ENCODE data around the gene TENM4. TPM values are rescaled to one million over a fixed set of nuclear protein-coding genes. Genes with fewer than 3 reads are reported as not detected.

Gene TENM4
- total and polyA plus RNA-seq, 2 donors: 1.5 to 27.8 TPM

DNA sequence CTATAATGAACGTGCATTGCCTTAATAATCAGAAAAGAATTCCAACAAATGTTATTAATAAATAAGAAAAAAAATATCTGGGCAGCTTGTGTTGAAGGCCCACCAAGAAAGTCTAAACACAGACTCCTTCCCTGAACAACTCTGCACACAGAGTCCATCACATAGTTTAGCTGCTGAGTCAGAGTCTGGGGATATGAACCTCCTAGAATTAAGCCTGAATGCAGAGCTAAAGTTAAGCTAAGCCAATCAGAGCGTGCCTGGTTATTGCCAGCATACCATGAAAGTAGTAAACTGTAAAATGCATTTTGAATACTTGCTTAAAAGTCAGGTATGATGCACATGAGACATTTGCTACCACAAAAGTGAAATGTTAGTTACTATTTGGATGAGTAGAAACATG is 25.6 kb upstream of the TENM4 start:
- Histone ChIP-seq H3K4me1 (ENCODE audit: insufficient read depth) (no peaks in the 10 kb centered on the region), H3K36me3 (ENCODE audit: insufficient read depth) (no peaks in the 10 kb centered on the region), H3K27ac (ENCODE audit: low read depth) (no peak overlapping the region), H3K4me3 (ENCODE audit: low read depth, low read length) (no peak overlapping the region)
- 22% methylated on average over 2 of the region's 2 CpGs for WGBS
- DNase-seq (ENCODE audit: extremely low spot score): no peak

DNA sequence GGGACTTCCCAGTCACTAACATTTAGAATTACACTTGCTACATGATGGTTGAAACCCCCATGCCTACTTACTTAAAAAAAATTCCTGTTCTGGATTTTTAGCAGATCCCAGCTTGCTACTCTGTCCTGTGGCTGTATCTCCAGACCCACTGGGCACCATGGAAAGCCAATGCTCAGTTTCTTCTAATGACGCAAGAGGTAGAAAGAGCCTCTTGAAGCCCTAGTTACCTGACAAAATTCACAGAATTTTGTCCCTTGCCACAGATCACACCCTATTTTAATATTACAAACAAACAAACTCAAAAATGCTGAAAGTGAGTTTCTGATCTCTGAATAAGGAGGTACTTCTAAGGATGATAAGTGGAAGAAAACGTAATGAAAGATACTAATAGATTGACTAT is 24.3 kb upstream of the TENM4 start:
- Histone ChIP-seq H3K4me3 (ENCODE audit: low read depth, low read length) (no peak overlapping the region), H3K36me3 (ENCODE audit: insufficient read depth) (no peaks in the 10 kb centered on the region), H3K27ac (ENCODE audit: low read depth) (no peak overlapping the region), H3K4me1 (ENCODE audit: insufficient read depth) (no peaks in the 10 kb centered on the region)
- no peak for DNase-seq (ENCODE audit: extremely low spot score)
- WGBS: 95% methylated on average over 2 of the region's 2 CpGs

DNA sequence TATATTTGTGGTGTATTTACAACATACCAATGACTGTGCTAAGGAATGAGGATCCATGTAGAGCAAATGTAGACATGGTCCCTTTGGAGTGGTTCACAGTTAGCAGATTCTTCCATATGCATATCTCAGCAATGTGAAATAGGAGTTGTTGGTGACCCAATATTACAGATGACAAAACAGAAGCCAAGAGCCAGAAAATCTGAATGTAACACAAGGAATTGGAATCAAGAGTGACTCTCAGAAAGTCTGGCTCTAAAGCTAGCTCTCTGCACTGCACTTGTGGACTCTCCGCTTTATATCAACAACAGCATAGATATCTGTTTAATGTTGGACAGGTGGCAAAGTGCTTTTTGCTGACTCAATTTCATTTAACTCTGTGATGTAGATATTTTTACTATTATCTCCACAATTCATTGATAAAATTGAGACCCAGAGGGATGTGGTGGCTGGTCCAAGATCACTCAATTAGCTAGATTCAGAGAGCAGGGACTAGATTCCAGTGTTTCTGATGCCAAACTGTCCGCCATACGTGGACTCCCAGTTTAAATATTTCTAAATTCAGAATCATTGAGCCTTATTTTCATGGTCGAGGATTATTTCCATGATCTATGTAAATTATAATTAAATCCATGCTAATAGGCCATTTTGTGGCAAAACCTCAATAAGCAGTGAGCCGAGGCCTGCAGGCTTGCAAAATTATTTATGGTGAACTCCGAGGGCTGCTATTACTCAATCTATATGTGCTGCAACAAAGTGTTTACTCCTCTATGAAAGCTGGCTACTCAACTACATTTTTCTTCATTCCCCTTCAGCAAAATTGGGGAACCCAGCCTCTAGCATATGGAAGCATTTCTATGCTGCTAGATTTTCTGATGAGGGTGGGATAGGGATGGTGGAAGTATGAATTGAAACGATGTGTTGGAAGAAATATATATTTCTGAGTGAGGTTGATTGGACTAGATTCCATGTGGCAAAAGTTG is 21.1 kb upstream of the TENM4 start:
- Histone ChIP-seq H3K36me3 (ENCODE audit: insufficient read depth) (no peaks in the 10 kb centered on the region), H3K27ac (ENCODE audit: low read depth) (no peak overlapping the region), H3K4me1 (ENCODE audit: insufficient read depth) (no peaks in the 10 kb centered on the region), H3K4me3 (ENCODE audit: low read depth, low read length) (no peak overlapping the region)
- DNase-seq (ENCODE audit: extremely low spot score): no peak
- WGBS: 90% methylated on average over 7 of the region's 7 CpGs

DNA sequence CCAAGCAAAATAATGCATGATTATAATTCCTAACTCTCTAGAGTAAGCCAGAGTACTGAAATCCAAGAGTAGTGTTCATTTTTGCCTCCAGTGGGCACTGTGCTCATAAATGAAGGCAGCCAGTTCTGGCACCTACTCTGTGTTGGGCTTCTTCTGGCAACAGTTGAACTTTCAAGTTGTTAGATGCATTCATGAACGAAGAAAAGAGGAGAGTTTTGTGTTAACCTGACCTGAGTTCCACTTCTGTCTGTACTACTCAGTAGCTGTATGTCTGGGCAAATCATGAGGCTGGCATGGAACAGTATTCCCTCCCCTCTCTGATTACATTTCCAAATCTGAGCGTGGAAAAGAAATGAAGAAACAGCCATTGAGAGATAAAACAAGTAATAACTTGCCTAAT is 20.3 kb upstream of the TENM4 start:
- H3K4me3 ChIP-seq (ENCODE audit: low read depth, low read length): no peak overlapping the region
- no peak overlapping the region for H3K27ac ChIP-seq (ENCODE audit: low read depth)
- no peak for DNase-seq (ENCODE audit: extremely low spot score)
- H3K4me1 ChIP-seq (ENCODE audit: insufficient read depth): no peaks in the 10 kb centered on the region
- WGBS: 36% methylated on average over 2 of the region's 2 CpGs
- H3K36me3 ChIP-seq (ENCODE audit: insufficient read depth): no peaks in the 10 kb centered on the region

DNA sequence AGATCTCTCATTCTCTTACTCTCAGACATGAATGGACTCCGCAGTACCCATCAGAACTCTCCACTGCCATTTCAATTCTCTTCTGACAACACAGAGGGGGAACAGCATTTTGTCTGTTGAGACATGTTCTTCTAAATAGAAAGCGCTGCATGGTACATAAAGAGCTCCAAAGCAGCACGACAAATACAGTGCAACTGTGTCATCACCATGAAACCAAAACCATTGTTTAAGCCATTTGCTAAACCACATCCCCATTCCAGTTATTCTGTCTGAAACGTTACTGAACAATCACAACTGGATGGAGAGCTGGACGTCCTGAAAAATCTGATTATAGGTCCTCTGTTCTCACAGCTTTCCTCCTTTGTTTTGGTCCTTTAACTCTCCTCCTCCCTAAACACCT is 17.9 kb upstream of the TENM4 start:
- no peak for DNase-seq (ENCODE audit: extremely low spot score)
- H3K27ac ChIP-seq (ENCODE audit: low read depth): no peak overlapping the region
- 86% methylated on average over 5 of the region's 5 CpGs for WGBS

DNA sequence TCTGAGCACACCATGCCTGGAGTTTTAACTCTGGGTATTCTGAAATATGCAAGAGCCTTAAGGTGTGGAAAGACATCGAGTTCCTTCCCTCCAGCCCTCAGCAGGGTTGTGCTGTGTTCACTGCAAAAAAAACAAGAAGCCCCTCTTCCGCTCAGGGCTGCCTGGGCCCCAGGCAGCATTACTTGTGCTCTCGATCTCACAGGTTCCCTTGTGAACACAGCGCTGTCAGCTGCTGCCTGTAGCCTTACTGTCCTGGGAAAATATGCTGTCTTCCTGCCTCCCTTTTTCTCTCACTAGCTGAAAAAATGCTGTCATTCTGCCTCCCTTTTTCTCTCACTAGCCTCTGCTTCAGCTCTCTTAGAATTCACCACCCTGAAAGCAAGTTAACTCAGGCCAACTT is 15.7 kb upstream of the TENM4 start:
- no peaks in the 10 kb centered on the region for H3K36me3 ChIP-seq (ENCODE audit: insufficient read depth)
- H3K27ac ChIP-seq (ENCODE audit: low read depth): no peak overlapping the region
- H3K4me3 ChIP-seq (ENCODE audit: low read depth, low read length): no peak overlapping the region
- no peak for DNase-seq (ENCODE audit: extremely low spot score)
- 52% methylated on average over 4 of the region's 4 CpGs for WGBS
- H3K4me1 ChIP-seq (ENCODE audit: insufficient read depth): no peaks in the 10 kb centered on the region

More for the DNA sequence above, 17.9 kb upstream of the TENM4 start:
- Histone ChIP-seq H3K4me3 (ENCODE audit: low read depth, low read length) (no peak overlapping the region), H3K36me3 (ENCODE audit: insufficient read depth) (no peaks in the 10 kb centered on the region), H3K4me1 (ENCODE audit: insufficient read depth) (no peaks in the 10 kb centered on the region)

DNA sequence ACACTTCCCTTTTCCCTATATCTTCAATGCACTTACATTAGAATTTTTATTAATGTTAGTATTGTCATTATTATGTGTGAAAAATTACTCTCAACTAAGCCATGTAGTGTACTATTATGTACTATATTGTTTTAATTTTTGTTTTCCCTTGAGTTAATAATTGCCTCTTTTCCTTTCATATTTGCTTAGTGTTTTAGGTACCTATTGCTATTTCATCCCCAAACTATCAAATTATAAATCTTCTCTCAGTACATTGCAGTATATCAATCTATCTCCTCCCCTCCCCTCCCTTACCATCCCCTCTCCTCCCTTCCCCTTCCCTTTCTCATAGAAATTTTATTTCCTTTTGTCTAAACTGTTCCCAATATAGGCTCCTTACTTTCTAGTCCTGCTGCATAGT is 12.8 kb upstream of the TENM4 start:
- H3K36me3 ChIP-seq (ENCODE audit: insufficient read depth): no peaks in the 10 kb centered on the region
- no peak overlapping the region for H3K4me3 ChIP-seq (ENCODE audit: low read depth, low read length)
- DNase-seq (ENCODE audit: extremely low spot score): no peak
- no peak overlapping the region for H3K27ac ChIP-seq (ENCODE audit: low read depth)
- H3K4me1 ChIP-seq (ENCODE audit: insufficient read depth): no peaks in the 10 kb centered on the region

DNA sequence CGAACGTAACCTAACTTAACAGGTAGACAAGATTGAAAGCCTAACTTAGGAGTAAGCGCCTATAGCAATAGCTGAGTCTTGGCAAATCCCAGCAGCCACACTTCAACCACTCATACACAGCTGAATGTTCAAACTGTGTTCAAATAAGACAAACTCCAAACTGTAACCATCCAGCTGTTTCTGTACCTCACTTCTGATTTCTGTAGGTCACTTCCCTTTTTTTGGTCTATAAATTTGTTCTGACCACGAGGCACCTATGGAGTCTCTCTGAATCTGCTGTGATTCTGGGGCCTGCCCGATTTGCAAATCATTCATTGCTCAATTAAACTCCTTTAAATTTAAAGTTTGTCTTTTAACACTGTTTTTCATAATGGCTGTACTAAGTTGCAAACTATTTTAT is 8.2 kb upstream of the TENM4 start:
- no peak for DNase-seq (ENCODE audit: extremely low spot score)
- Histone ChIP-seq H3K27ac (ENCODE audit: low read depth) (no peak overlapping the region), H3K4me1 (ENCODE audit: insufficient read depth) (no peaks in the 10 kb centered on the region), H3K4me3 (ENCODE audit: low read depth, low read length) (no peak overlapping the region), H3K36me3 (ENCODE audit: insufficient read depth) (no peaks in the 10 kb centered on the region)
- 89% methylated on average over 5 of the region's 5 CpGs for WGBS

DNA sequence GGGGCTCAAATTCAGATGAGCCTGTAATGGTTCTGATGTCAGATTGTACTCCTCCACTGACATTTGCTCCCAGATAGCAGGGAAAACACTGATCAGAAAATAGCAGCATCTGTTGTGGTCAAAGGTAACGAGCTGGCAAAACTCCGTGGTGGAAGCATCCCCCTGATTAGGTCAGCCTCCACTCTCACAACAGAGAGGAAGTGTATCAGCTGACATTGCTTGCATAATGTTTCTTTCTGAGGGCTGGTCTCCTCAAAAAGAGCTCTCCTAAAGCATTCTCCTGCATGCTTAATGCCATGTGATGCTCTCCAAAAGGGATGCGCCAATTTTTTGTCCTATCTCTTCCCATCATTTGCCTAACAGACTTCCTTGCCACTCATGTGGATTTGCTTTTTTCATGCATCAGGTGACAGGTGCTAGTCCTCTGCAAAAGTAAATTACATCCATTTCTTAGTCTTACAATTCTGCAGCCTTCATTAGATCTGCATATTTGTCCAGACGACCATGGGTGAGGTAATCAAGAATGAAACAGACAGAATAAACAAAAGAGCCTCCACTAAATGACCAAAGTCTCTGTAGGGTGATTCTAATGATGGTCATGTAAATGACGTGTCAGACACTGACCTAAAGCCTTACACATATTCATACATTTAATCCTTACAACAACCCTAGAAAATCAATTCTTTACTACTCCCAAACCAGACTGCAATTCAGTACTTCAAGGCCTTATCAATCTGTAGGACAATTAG is 6.4 kb upstream of the TENM4 start:
- Histone ChIP-seq H3K27ac (ENCODE audit: low read depth) (no peak overlapping the region), H3K4me3 (ENCODE audit: low read depth, low read length) (no peak overlapping the region), H3K4me1 (ENCODE audit: insufficient read depth) (no peaks in the 10 kb centered on the region), H3K36me3 (ENCODE audit: insufficient read depth) (no peaks in the 10 kb centered on the region)
- WGBS: 57% methylated on average over 5 of the region's 5 CpGs
- DNase-seq (ENCODE audit: extremely low spot score): no peak

DNA sequence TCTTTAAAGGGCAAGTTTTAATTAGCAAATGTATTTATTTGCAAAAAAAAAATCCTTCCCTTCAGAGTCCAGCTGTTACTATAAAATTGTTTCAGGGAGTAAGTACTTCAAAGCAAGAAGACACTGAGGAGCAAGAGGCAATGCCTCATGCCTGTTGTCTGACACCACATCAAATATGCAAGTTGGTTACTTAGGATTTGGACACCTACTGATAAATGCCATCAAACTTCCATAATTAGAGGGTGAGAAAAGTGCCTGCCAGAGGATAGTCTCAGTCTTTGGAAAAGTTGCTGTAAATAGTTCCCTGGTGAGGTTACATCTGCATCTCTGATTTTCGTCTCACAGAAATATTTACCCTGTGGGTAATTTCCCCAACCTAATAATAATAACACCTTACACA is 4.1 kb upstream of the TENM4 start:
- WGBS: 75% methylated on average over 1 of the region's 1 CpG
- Histone ChIP-seq H3K36me3 (ENCODE audit: insufficient read depth) (no peaks in the 10 kb centered on the region), H3K27ac (ENCODE audit: low read depth) (no peak overlapping the region), H3K4me3 (ENCODE audit: low read depth, low read length) (no peak overlapping the region), H3K4me1 (ENCODE audit: insufficient read depth) (no peaks in the 10 kb centered on the region)
- DNase-seq (ENCODE audit: extremely low spot score): no peak

DNA sequence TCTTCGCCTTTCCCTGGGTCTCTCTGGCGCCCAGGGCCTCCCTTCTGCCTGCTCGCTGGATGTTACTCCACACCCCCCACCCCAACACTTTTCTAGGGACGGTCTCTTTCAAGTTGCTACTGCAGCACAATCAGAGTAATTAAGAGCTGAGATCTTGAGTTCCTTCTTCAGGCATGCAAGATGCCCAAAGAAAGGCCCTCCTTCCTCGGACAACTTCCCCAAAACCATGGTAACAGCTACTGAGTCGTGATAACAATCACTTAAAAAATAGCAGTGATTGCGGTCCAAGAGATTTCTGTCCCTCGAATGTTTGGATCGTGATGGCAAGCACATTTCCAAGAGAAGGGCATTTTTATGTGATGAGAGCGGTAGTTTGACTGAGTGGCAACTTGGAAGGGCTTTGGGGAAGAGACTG is 638 bp upstream of the TENM4 start:
- 34% methylated on average over 10 of the region's 10 CpGs for WGBS
- H3K4me3 ChIP-seq (ENCODE audit: low read depth, low read length): no peak overlapping the region
- no peak overlapping the region for H3K27ac ChIP-seq (ENCODE audit: low read depth)
- H3K4me1 ChIP-seq (ENCODE audit: insufficient read depth): no peaks in the 10 kb centered on the region
- H3K36me3 ChIP-seq (ENCODE audit: insufficient read depth): no peaks in the 10 kb centered on the region
- DNase-seq (ENCODE audit: extremely low spot score): no peak

DNA sequence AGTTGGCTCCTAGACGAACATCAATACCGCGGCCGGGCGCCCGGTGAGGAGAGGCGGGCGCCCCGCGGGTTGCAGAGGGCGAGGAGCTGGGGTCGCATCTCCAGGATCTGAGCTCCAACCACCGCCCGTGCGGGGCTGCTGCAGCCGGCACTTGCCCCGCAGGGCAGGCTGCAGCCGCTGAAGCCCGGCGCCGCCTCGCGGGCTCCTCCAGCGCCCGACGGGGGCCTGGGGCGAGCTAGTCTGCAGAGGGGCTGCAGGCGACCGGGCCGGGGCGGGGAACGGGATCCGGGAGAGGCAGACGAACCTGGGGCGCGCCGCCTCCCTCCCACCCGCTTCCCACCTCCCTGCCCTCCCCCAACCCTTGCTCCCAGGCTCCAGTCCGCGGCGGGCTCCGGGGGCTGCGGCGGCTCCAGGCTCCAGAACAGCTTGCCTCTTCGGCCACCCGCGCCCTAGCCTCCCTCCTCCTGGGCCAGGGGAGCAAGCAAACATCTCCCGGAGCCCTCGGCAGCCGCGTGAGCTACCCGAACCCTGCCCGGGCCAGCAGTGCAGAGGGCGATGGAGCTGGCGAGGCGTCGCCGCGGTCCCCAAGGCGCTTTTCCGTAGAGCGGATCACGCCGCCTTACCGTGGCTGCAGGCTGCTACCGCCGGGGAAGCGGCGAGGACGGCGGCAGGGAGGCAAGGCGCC is 802 bp downstream of the TENM4 start:
- Histone ChIP-seq H3K27ac (ENCODE audit: low read depth) (no peak overlapping the region), H3K4me1 (ENCODE audit: insufficient read depth) (no peaks in the 10 kb centered on the region), H3K4me3 (ENCODE audit: low read depth, low read length) (peak overlapping the region; percentile 37), H3K36me3 (ENCODE audit: insufficient read depth) (no peaks in the 10 kb centered on the region)
- DNase-seq (ENCODE audit: extremely low spot score): no peak
- WGBS: under 1% methylated on average over 71 of the region's 72 CpGs

DNA sequence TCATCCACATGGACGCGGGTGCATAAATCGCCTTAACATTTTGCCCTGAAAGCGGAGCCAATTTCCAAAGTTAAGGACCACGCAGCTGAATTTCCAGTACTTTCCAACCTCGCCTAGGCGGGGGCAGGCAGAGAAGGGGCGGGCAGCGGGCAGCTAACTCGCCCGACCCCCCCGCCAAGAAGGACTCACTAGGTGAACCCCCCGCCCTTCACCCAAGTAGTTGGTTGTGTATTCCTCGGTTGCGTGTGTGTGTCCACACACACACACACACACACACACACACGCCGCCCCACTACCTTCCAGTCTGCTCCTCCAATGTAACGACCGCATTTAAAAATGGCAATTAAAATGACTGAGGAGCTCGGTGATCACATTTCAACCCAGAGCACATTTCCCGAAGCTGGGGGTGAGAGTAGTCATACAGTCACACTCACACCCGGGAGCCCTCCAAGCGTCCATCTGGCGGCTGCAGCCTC is 1.4 kb downstream of the TENM4 start:
- peak overlapping the region; percentile 37 for H3K4me3 ChIP-seq (ENCODE audit: low read depth, low read length)
- H3K27ac ChIP-seq (ENCODE audit: low read depth): no peak overlapping the region
- no peak for DNase-seq (ENCODE audit: extremely low spot score)
- no peaks in the 10 kb centered on the region for H3K4me1 ChIP-seq (ENCODE audit: insufficient read depth)
- no peaks in the 10 kb centered on the region for H3K36me3 ChIP-seq (ENCODE audit: insufficient read depth)
- 1% methylated on average over 24 of the region's 24 CpGs for WGBS

Measured in urinary bladder (tissue), 4 donors.